HCT116 (cell line): Measurements from ENCODE around the gene CEP131. TPM values are rescaled to one million over a fixed set of nuclear protein-coding genes. Genes with fewer than 3 reads are reported as not detected.

ENCODE experiments used
- ATAC-seq: fragments of 200-7000 bp; cut with Tn5 transposase; 2 replicates; pipeline ENCODE4 v1.9.1; 2020; ENCODE audit warnings: mild to moderate bottlenecking, moderate library complexity
- BruUV-seq: library from RNA; stranded (reverse); fragments of 400-500 nt; replicated peaks from 2 replicates; lab custom pipeline; 2021; lab: Mats Ljungman, UMichigan
- CTCF ChIA-PET: fragments of 300-600 bp; sonication (Branson Sonifier 250); formaldehyde crosslinking; loops from one replicate; lab custom pipeline; 2021; ENCODE audit warnings: antibody characterized with exemption; lab: Charles Lee
- POLR2A ChIA-PET: fragments of 300-600, 350-600 bp; sonication (Branson Sonifier 250); formaldehyde crosslinking; loops from one replicate; lab custom pipeline; 2021; ENCODE audit warnings: antibody characterized with exemption; lab: Charles Lee
- RAD21 ChIA-PET, 2 experiments: fragments of 300-600 bp; sonication (Branson Sonifier 250); formaldehyde crosslinking; loops; one replicate each; lab custom pipeline; 2023; ENCODE audit warnings: low total read pairs in 2 of 2; ENCODE audit not compliant: uncharacterized antibody in 2 of 2, unreplicated experiment in 2 of 2, low non-redundant PET in 1 of 2; lab: Charles Lee
- DNase-seq: peaks from one replicate; pipeline ENCODE4 v3.0.0-alpha.2; 2010; ENCODE audit warnings: low read depth, low spot score
- H2AFZ ChIP-seq: fragments of 200-600 bp; shearing (Covaris generic), sonication (generic); 2 replicates; pipeline ENCODE4 v1.6.1; 2017; ENCODE audit warnings: low read depth, mixed run types, mixed read lengths, antibody characterized with exemption, low read length; ENCODE audit not compliant: poor library complexity, severe bottlenecking
- H3K27ac ChIP-seq: 2 replicates; pipeline ENCODE4 v1.5.1; 2012; ENCODE audit warnings: low read depth, low read length
- H3K27me3 ChIP-seq: fragments of 200-600 bp; sonication (generic); 2 replicates; pipeline ENCODE4 v1.6.1; 2016; ENCODE audit warnings: mixed run types, low read length, mixed read lengths; ENCODE audit not compliant: insufficient read depth
- H3K36me3 ChIP-seq, 2 experiments: fragments of 200-500 bp in 1 of 2; fragments of 200-600 bp in 1 of 2; sonication (Bioruptor generic) in 1 of 2; sonication (generic) in 1 of 2; 2 replicates each; pipeline versions ENCODE4 v1.5.1 to v1.6.1; 2014 to 2016; ENCODE audit warnings: low read length in 2 of 2, inconsistent platforms in 1 of 2, mixed read lengths in 1 of 2, mixed run types in 1 of 2; ENCODE audit not compliant: insufficient read depth in 2 of 2, control insufficient read depth in 1 of 2
- H3K4me1 ChIP-seq, 2 experiments: fragments of 200-600 bp in 1 of 2; sonication (generic) in 1 of 2; 2 replicates each; pipeline versions ENCODE4 v1.5.1 to v1.6.1; 2012 to 2017; ENCODE audit warnings: low read length in 2 of 2, inconsistent platforms in 1 of 2, mild to moderate bottlenecking in 1 of 2, mixed read lengths in 1 of 2, mixed run types in 1 of 2, moderate library complexity in 1 of 2; ENCODE audit not compliant: insufficient read depth in 2 of 2, control insufficient read depth in 1 of 2
- H3K4me2 ChIP-seq: fragments of 200-600 bp; sonication (generic); 2 replicates; pipeline ENCODE4 v1.6.1; 2017; ENCODE audit warnings: mixed run types, low read length, mixed read lengths
- H3K4me3 ChIP-seq, 2 experiments: fragments of 200-600 bp in 1 of 2; sonication (generic) in 1 of 2; replicated peaks in 1 of 2; 2 replicates each; pipeline ENCODE4 v1.5.1; 2011 to 2016; ENCODE audit warnings: low read length in 2 of 2, control low read depth in 1 of 2, low read depth in 1 of 2, mild to moderate bottlenecking in 1 of 2, mixed read lengths in 1 of 2, mixed run types in 1 of 2
- H3K79me2 ChIP-seq: fragments of 200-600 bp; sonication (generic); 2 replicates; pipeline ENCODE4 v1.6.1; 2017; ENCODE audit warnings: mild to moderate bottlenecking, mixed run types, low read length, moderate library complexity, mixed read lengths; ENCODE audit not compliant: insufficient read depth
- H3K9ac ChIP-seq: fragments of 200-600 bp; sonication (generic); 2 replicates; pipeline ENCODE4 v1.6.1; 2016; ENCODE audit warnings: low read length, mixed read lengths
- H3K9me2 ChIP-seq: fragments of 200-600 bp; sonication (generic), shearing (Covaris generic); 2 replicates; pipeline ENCODE4 v1.6.1; 2017; ENCODE audit warnings: mixed run types, mild to moderate bottlenecking, moderate library complexity; ENCODE audit not compliant: insufficient read depth
- H3K9me3 ChIP-seq, 2 experiments: fragments of 200-500 bp in 1 of 2; fragments of 200-600 bp in 1 of 2; sonication (Bioruptor generic) in 1 of 2; sonication (generic) in 1 of 2; 2 replicates each; pipeline ENCODE4 v1.6.1; 2014 to 2017; ENCODE audit warnings: low read length in 2 of 2, mixed read lengths in 2 of 2, inconsistent platforms in 1 of 2, low read depth in 1 of 2, mild to moderate bottlenecking in 1 of 2, mixed run types in 1 of 2, moderate library complexity in 1 of 2; ENCODE audit not compliant: control insufficient read depth in 1 of 2, insufficient read depth in 1 of 2
- H4K20me1 ChIP-seq: fragments of 200-600 bp; sonication (generic), shearing (Covaris generic); 2 replicates; pipeline ENCODE4 v1.6.1; 2017; ENCODE audit warnings: mixed run types, mild to moderate bottlenecking, moderate library complexity; ENCODE audit not compliant: insufficient read depth
- CEBPB ChIP-seq: IDR thresholded peaks from 2 replicates; pipeline ENCODE4 v1.6.1; 2012; ENCODE audit warnings: low read depth
- EGR1 ChIP-seq: IDR thresholded peaks from 2 replicates; pipeline ENCODE4 v1.6.1; 2012; ENCODE audit warnings: low read depth
- EZH2 ChIP-seq: fragments of 200-600 bp; sonication (generic); IDR thresholded peaks from 2 replicates; pipeline ENCODE4 v1.6.1; 2017; ENCODE audit warnings: antibody characterized with exemption, mixed run types
- POLR2A ChIP-seq: IDR thresholded peaks from 2 replicates; pipeline ENCODE4 v1.7.0; 2011; ENCODE audit warnings: borderline replicate concordance; ENCODE audit not compliant: insufficient read depth, insufficient read length; ENCODE audit errors: extremely low read depth
- POLR2AphosphoS5 ChIP-seq: IDR thresholded peaks from 2 replicates; pipeline ENCODE4 v1.6.1; 2011; ENCODE audit warnings: mild to moderate bottlenecking, low read depth, low read length, moderate library complexity
- TCF7L2 ChIP-seq: IDR thresholded peaks from 2 replicates; pipeline ENCODE4 v1.7.0; 2011; ENCODE audit warnings: borderline replicate concordance, inconsistent platforms; ENCODE audit not compliant: insufficient read depth, insufficient read length; ENCODE audit errors: extremely low read depth
- ZBTB33 ChIP-seq: IDR thresholded peaks from 2 replicates; pipeline ENCODE4 v1.6.1; 2011; ENCODE audit warnings: mild to moderate bottlenecking, low read length, moderate library complexity; ENCODE audit not compliant: insufficient replicate concordance; ENCODE audit errors: extremely low read depth
- ZFX ChIP-seq: fragments of 450-650 bp; IDR thresholded peaks from 2 replicates; pipeline ENCODE4 v1.6.1; 2017
- ZNF274 ChIP-seq: fragments of 200-500 bp; sonication (Bioruptor generic); IDR thresholded peaks from 2 replicates; pipeline ENCODE4 v1.6.1; 2014; ENCODE audit warnings: mild to moderate bottlenecking, low read depth, low read length, inconsistent platforms
- intact Hi-C: fragments of 100-400 bp; cut with micrococcal nuclease; formaldehyde crosslinking; loops from 2 replicates; pipeline ENCODE4 v1.10.0; 2022
- total RNA-seq: library from RNA; stranded (reverse); gene quantifications from one replicate; pipeline ENCODE4 v1.2.1, GENCODE V29; 2021; ENCODE audit not compliant: unreplicated experiment

Gene CEP131
- total RNA-seq, 1 experiment from 2014 or later: 30.2 TPM

GRCh38 chr17:81246679-81247338, 24.0 kb upstream of the CEP131 start:
- H3K9me3 ChIP-seq: peaks cover 0 to 12% of the 10 kb centered on the region in 2 experiments; a peak in 1 of 4 replicates
- no peaks in the 10 kb centered on the region for H3K27me3 ChIP-seq
- no peak overlapping the region for H3K4me3 ChIP-seq
- TF ChIP-seq TCF7L2: no peak
- TF ChIP-seq EGR1: no peak
- TF ChIP-seq POLR2AphosphoS5: no peak
- TF ChIP-seq ZNF274: no peak
- no peak for TF ChIP-seq CEBPB
- TF ChIP-seq POLR2A: no peak
- no peak for TF ChIP-seq ZFX
- H3K27ac ChIP-seq: no peak overlapping the region; the same call in 1 of the 2 replicates
- H3K79me2 ChIP-seq: peaks cover 8% of the 10 kb centered on the region; the same call in 1 of the 2 replicates
- no peak overlapping the region for H2AFZ ChIP-seq
- ChIA-PET RAD21 (no interaction called here), CTCF (interaction anchor here (1.4 kb wide), 1 partner anchor 225 kb away, joined by 3 read pairs; no protein-coding TSS in a partner anchor), POLR2A (no interaction called here)
- intact Hi-C loops: no loop called here
- H3K4me1 ChIP-seq: peaks cover 0 to 5% of the 10 kb centered on the region in 2 experiments; a peak in 1 of 4 replicates
- no peaks in the 10 kb centered on the region for H4K20me1 ChIP-seq
- no peak for ATAC-seq
- H3K36me3 ChIP-seq: peaks cover 14 to 26% of the 10 kb centered on the region in 2 experiments; a peak in 3 of 4 replicates
- no peaks in the 10 kb centered on the region for H3K9me2 ChIP-seq
- no peak overlapping the region for H3K9ac ChIP-seq
- TSS peak; percentile 33 for BruUV-seq
- H3K4me2 ChIP-seq: no peak overlapping the region
- no peak for DNase-seq

GRCh38 chr17:81246343-81246670, 23.5 kb upstream of the CEP131 start:
- BruUV-seq: no TSS peak
- Histone ChIP-seq H3K4me2 (no peak overlapping the region), H3K9me3 (peaks cover 0 to 12% of the 10 kb centered on the region in 2 experiments; a peak in 1 of 4 replicates), H3K4me1 (peaks cover 0 to 8% of the 10 kb centered on the region in 2 experiments; a peak in 2 of 4 replicates), H3K79me2 (peaks cover 13% of the 10 kb centered on the region), H2AFZ (no peak overlapping the region), H3K27me3 (no peaks in the 10 kb centered on the region), H3K9ac (no peak overlapping the region), H4K20me1 (no peaks in the 10 kb centered on the region), H3K36me3 (peaks cover 11 to 25% of the 10 kb centered on the region in 2 experiments; a peak in 3 of 4 replicates), H3K4me3 (no peak overlapping the region), H3K9me2 (no peaks in the 10 kb centered on the region), H3K27ac (no peak overlapping the region; the same call in 1 of the 2 replicates)
- ChIA-PET POLR2A (no interaction called here), CTCF (no interaction called here), RAD21 (no interaction called here)
- DNase-seq (no peak), ATAC-seq (no peak)
- TF ChIP-seq EZH2 (no peak), ZBTB33 (no peak)
- intact Hi-C loops: no loop called here
